ENCODE data around the gene TMTC3. TPM values are rescaled to one million over a fixed set of nuclear protein-coding genes. Genes with fewer than 3 reads are reported as not detected.
"Not testable (repeated sequence)": the region's sequence is repeated elsewhere in the genome, so short reads cannot be mapped to it uniquely, and the experiment has no call there.

TMTC3 gene
- total RNA-seq = 12.7 TPM

GRCh38 chr12:88141774-88142609 lies at the start of gene TMTC3, which contains the start of gene CEP290:
TSS of gene TMTC3 (plus strand) at chr12:88142307. CDS start at chr12:88148316, 6,009 bp downstream.
TSS of gene CEP290 (minus strand) at chr12:88142088. CDS start at chr12:88141307, 781 bp downstream.
- peak; percentile 94 for ATAC-seq

GRCh38 chr12:88092771-88093170 lies 49.3 kb upstream of the TMTC3 start:
- no peak for ATAC-seq

More at GRCh38 chr12:88141774-88142609, at the start of gene TMTC3, which contains the start of gene CEP290:
- peak; percentile 99 for DNase-seq (ENCODE audit: low spot score)

GRCh38 chr12:88093573-88093972 lies 48.5 kb upstream of the TMTC3 start:
- ATAC-seq (no peak), DNase-seq (ENCODE audit: low spot score) (no peak)

More at GRCh38 chr12:88092771-88093170, 49.3 kb upstream of the TMTC3 start:
- DNase-seq (ENCODE audit: low spot score) = no peak

- DNase-seq (ENCODE audit: low spot score) (no peak), ATAC-seq (no peak)
These were observed 34.1 kb upstream of the TMTC3 start for GRCh38 chr12:88108021-88108420.

GRCh38 chr12:88111074-88111652 lies 30.9 kb upstream of the TMTC3 start:
- ATAC-seq (peak; percentile 91), DNase-seq (ENCODE audit: low spot score) (no peak)

- no peak for DNase-seq (ENCODE audit: low spot score)
- no peak for ATAC-seq
These were observed 28.2 kb upstream of the TMTC3 start for GRCh38 chr12:88113871-88114270.

- DNase-seq (ENCODE audit: low spot score) = no peak
- no peak for ATAC-seq
These were observed 19.4 kb upstream of the TMTC3 start for GRCh38 chr12:88122666-88123065.

- ATAC-seq (no peak), DNase-seq (ENCODE audit: low spot score) (no peak)
These were observed 15.0 kb upstream of the TMTC3 start for GRCh38 chr12:88127099-88127498.

- ATAC-seq (no peak), DNase-seq (ENCODE audit: low spot score) (no peak)
These were observed 14.3 kb upstream of the TMTC3 start for GRCh38 chr12:88127855-88128254.

GRCh38 chr12:88132392-88132791 lies 9.7 kb upstream of the TMTC3 start:
- ATAC-seq (peak; percentile 12), DNase-seq (ENCODE audit: low spot score) (no peak)

- DNase-seq (ENCODE audit: low spot score); ATAC-seq: not testable (repeated sequence)
These were observed 8.9 kb upstream of the TMTC3 start for GRCh38 chr12:88133181-88133580.

GRCh38 chr12:88139711-88140110 lies 2.4 kb upstream of the TMTC3 start:
- DNase-seq (ENCODE audit: low spot score); ATAC-seq: not testable (repeated sequence)

- ATAC-seq = no peak
- no peak for DNase-seq (ENCODE audit: low spot score)
These were observed 708 bp upstream of the TMTC3 start for GRCh38 chr12:88141425-88141773.

- DNase-seq (ENCODE audit: low spot score) (peak; percentile 45), ATAC-seq (no peak)
These were observed 494 bp downstream of the TMTC3 start for GRCh38 chr12:88142610-88142991.

GRCh38 chr12:88144037-88144436 lies 1.9 kb downstream of the TMTC3 start:
- ATAC-seq = no peak
- no peak for DNase-seq (ENCODE audit: low spot score)

- no peak for ATAC-seq
- no peak for DNase-seq (ENCODE audit: low spot score)
These were observed 2.7 kb downstream of the TMTC3 start for GRCh38 chr12:88144546-88145468.

GRCh38 chr12:88145567-88146505 lies 3.7 kb downstream of the TMTC3 start:
- ATAC-seq = no peak
- no peak for DNase-seq (ENCODE audit: low spot score)

- ATAC-seq (no peak), DNase-seq (ENCODE audit: low spot score) (no peak)
These were observed 8.0 kb downstream of the TMTC3 start for GRCh38 chr12:88150063-88150462.

GRCh38 chr12:88153959-88154358 lies 11.9 kb downstream of the TMTC3 start:
- ATAC-seq = no peak
- no peak for DNase-seq (ENCODE audit: low spot score)

GRCh38 chr12:88156075-88156654 lies 14.1 kb downstream of the TMTC3 start:
- no peak for ATAC-seq
- no peak for DNase-seq (ENCODE audit: low spot score)
